Hepatocyte (in vitro differentiated cells): ENCODE measurements around the gene S100A2. TPM values are rescaled to one million over a fixed set of nuclear protein-coding genes. Genes with fewer than 3 reads are reported as not detected.

ENCODE experiments used
- DNase-seq: peaks from one replicate; pipeline ENCODE4 v3.0.0-alpha.2; 2016; ENCODE audit warnings: low spot score
- H2AFZ ChIP-seq: fragments of 200-600 bp; sonication (generic); 2 replicates; pipeline ENCODE4 v1.6.0; 2016; ENCODE audit warnings: antibody characterized with exemption, mild to moderate bottlenecking
- H3K27ac ChIP-seq: fragments of 200-600 bp; sonication (generic); 2 replicates; pipeline ENCODE4 v1.5.1; 2016; ENCODE audit warnings: mild to moderate bottlenecking
- H3K27me3 ChIP-seq: fragments of 200-600 bp; sonication (generic); 2 replicates; pipeline ENCODE4 v1.6.1; 2016
- H3K36me3 ChIP-seq: fragments of 200-600 bp; sonication (generic); replicated peaks from 2 replicates; pipeline ENCODE4 v1.5.1; 2016; ENCODE audit warnings: low read depth; ENCODE audit not compliant: insufficient read depth
- H3K4me1 ChIP-seq: fragments of 200-600 bp; sonication (generic); 2 replicates; pipeline ENCODE4 v1.5.1; 2016; ENCODE audit warnings: mild to moderate bottlenecking, moderate library complexity; ENCODE audit not compliant: insufficient read depth
- H3K4me2 ChIP-seq: fragments of 200-600 bp; sonication (generic); 2 replicates; pipeline ENCODE4 v1.6.0; 2016
- H3K4me3 ChIP-seq: fragments of 200-600 bp; sonication (generic); 2 replicates; pipeline ENCODE4 v1.5.1; 2016; ENCODE audit warnings: mild to moderate bottlenecking
- H3K79me2 ChIP-seq: fragments of 200-600 bp; sonication (generic); 2 replicates; pipeline ENCODE4 v1.6.0; 2017; ENCODE audit warnings: mild to moderate bottlenecking
- H3K9me2 ChIP-seq: fragments of 200-600 bp; sonication (generic); replicated peaks from 2 replicates; pipeline ENCODE4 v1.6.0; 2017; ENCODE audit warnings: mild to moderate bottlenecking; ENCODE audit not compliant: insufficient read depth
- H3K9me3 ChIP-seq: fragments of 200-600 bp; sonication (generic); 2 replicates; pipeline ENCODE4 v1.5.1; 2016; ENCODE audit warnings: low read depth, mild to moderate bottlenecking
- H4K20me1 ChIP-seq: fragments of 200-600 bp; sonication (generic); 2 replicates; pipeline ENCODE4 v1.6.0; 2016; ENCODE audit warnings: mild to moderate bottlenecking; ENCODE audit not compliant: insufficient read depth, poor library complexity, severe bottlenecking
- CTCF ChIP-seq: fragments of 200-600 bp; sonication (generic); IDR thresholded peaks from 2 replicates; pipeline ENCODE4 v1.5.1; 2016; ENCODE audit warnings: antibody characterized with exemption, mild to moderate bottlenecking; ENCODE audit not compliant: poor library complexity
- EZH2 ChIP-seq: fragments of 200-600 bp; sonication (generic); IDR thresholded peaks from 2 replicates; pipeline ENCODE4 v1.6.1; 2016; ENCODE audit warnings: antibody characterized with exemption, mild to moderate bottlenecking, borderline replicate concordance
- EZH2phosphoT487 ChIP-seq: fragments of 200-600 bp; sonication (generic); IDR thresholded peaks from one replicate; pipeline ENCODE4 v1.6.1; 2018; ENCODE audit warnings: antibody characterized with exemption, mild to moderate bottlenecking, low read depth, moderate library complexity; ENCODE audit not compliant: unreplicated experiment, severe bottlenecking
- WGBS: methylation state at CpG from one replicate; pipeline ENCODE4 v1.1.6; 2016; ENCODE audit warnings: low lambda C conversion rate; ENCODE audit errors: missing lambda C conversion rate; 5-methylcytosine and 5-hydroxymethylcytosine counted together
- polyA plus RNA-seq: library from polyadenylated mRNA; unstranded; fragments of >200 nt; fragmentation: Nextera tagmentation; extraction: Ambion mirVana; gene quantifications from 2 replicates; pipeline ENCODE4 v1.2.1, GENCODE V29; 2016
- total RNA-seq: library from RNA; depleted of rRNA; stranded (reverse); fragments of >200 nt; gene quantifications from 2 replicates; pipeline ENCODE4 v1.2.3, GENCODE V29; 2014

Gene S100A2
- total and polyA plus RNA-seq, 2 experiments from 2014 or later = 4.2 to 6.9 TPM

- 100% methylated on average over 3 of the region's 3 CpGs for WGBS
- no peak overlapping the region for H3K4me2 ChIP-seq
- H3K9me3 ChIP-seq = no peaks in the 10 kb centered on the region
- no peak overlapping the region for H3K27ac ChIP-seq
- no peaks in the 10 kb centered on the region for H3K36me3 ChIP-seq
- no peaks in the 10 kb centered on the region for H3K27me3 ChIP-seq
- no peak overlapping the region for H3K4me3 ChIP-seq
- H3K4me1 ChIP-seq = peaks cover 12% of the 10 kb centered on the region
- no peak for TF ChIP-seq EZH2
- TF ChIP-seq CTCF = no peak
- no peak for TF ChIP-seq EZH2phosphoT487
- no peak overlapping the region for H2AFZ ChIP-seq
- no peak for DNase-seq
- no peaks in the 10 kb centered on the region for H3K79me2 ChIP-seq
- no peaks in the 10 kb centered on the region for H4K20me1 ChIP-seq
- H3K9me2 ChIP-seq = no peaks in the 10 kb centered on the region
These were observed 4.1 kb downstream of the S100A2 start for GRCh38 chr1:153561466-153561985.

GRCh38 chr1:153560771-153561465 lies 4.7 kb downstream of the S100A2 start:
- Histone ChIP-seq H3K4me3 (no peak overlapping the region), H3K27me3 (no peaks in the 10 kb centered on the region), H3K4me2 (no peak overlapping the region), H3K4me1 (peaks cover 7% of the 10 kb centered on the region), H3K79me2 (no peaks in the 10 kb centered on the region), H3K9me3 (no peaks in the 10 kb centered on the region), H4K20me1 (no peaks in the 10 kb centered on the region), H3K9me2 (no peaks in the 10 kb centered on the region), H3K36me3 (no peaks in the 10 kb centered on the region), H2AFZ (no peak overlapping the region), H3K27ac (no peak overlapping the region)
- 90% methylated on average over 10 of the region's 10 CpGs for WGBS
- DNase-seq = no peak
- TF ChIP-seq EZH2 = no peak
- no peak for TF ChIP-seq CTCF
- no peak for TF ChIP-seq EZH2phosphoT487

GRCh38 chr1:153560241-153560640 lies 5.4 kb downstream of the S100A2 start:
- H3K9me3 ChIP-seq = no peaks in the 10 kb centered on the region
- H4K20me1 ChIP-seq = no peaks in the 10 kb centered on the region
- H3K79me2 ChIP-seq = no peaks in the 10 kb centered on the region
- H2AFZ ChIP-seq = no peak overlapping the region
- no peak overlapping the region for H3K27ac ChIP-seq
- no peaks in the 10 kb centered on the region for H3K9me2 ChIP-seq
- H3K4me1 ChIP-seq = peaks cover under 1% of the 10 kb centered on the region
- H3K36me3 ChIP-seq = no peaks in the 10 kb centered on the region
- no peak for TF ChIP-seq EZH2
- TF ChIP-seq CTCF = no peak
- TF ChIP-seq EZH2phosphoT487 = no peak
- no peaks in the 10 kb centered on the region for H3K27me3 ChIP-seq
- H3K4me2 ChIP-seq = no peak overlapping the region
- no peak overlapping the region for H3K4me3 ChIP-seq
- DNase-seq = no peak
- 97% methylated on average over 2 of the region's 2 CpGs for WGBS
